Measurements from ENCODE around the gene CDYL.
A peak's percentile ranks its signal among the peaks of the same experiment; 100 is the strongest.

The CDYL gene

DNA sequence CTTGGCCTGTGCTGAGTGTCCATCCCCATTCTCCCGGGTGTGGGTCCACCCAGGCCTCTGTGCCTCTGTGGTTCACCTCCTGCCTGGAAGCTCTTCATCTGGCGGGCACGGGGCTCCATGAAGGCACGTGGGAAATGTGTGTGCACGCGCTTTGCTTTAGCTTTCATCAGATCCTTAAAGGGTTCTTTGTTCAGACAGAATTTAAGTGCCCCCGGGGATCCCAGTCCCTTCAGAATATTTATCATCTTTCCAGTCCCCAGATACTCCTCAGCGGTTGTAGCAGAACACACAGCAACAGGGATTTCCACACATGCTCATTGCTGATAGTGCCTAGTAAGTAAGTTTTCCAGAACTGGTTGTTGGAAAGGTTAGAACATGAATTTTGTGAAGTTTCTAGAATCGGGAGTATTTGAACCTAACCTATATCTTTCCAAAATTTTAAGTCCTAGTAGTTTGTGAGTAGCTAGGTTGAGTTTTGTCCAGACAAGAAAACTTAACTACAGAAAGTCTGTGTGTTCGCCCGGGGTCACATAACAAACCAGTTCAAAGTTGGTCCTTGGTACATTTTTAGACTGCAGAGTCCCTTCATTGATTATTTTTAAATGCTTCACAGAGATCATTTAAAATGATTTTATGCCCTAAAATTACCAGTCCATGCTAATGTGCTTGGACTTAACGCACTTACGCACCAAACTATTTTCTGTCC lies 159.9 kb downstream of the CDYL start:
- no peak for DNase-seq (ENCODE audit: low spot score)

DNA sequence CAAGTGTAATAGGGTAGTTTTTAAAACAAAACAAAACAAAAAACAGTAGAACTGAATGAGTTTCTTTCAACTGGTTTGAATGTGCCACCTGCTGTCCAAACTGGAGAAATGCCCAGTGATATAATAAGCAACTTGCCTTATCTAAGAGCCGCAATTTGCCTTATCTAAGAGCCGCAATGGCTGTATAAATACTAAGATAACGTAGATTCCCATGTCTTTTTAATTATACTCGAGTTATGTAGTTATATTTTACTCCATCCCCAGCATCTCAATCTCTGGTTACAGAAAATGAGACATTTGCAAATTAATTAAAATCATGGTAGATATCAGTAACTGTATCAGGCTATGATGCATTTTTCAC lies 160.5 kb downstream of the CDYL start:
- peak; percentile 42 for DNase-seq (ENCODE audit: low spot score)

DNA sequence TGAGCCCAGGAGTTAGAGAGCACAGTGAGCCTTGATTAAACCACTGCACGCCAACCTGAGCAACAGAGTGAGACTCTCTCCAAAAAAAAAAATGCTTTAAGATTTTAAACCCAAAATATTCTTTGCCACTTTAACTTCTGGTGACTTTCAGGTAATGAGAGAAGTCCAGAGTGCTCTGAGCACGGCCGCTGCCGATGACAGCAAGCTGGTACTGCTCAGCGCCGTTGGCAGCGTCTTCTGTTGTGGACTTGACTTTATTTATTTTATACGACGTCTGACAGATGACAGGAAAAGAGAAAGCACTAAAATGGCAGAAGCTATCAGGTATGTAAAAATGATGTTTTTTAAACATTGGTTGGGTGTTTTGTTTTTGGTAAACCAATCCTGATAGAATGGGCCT lies 161.2 kb downstream of the CDYL start:
- no peak for DNase-seq (ENCODE audit: low spot score)

DNA sequence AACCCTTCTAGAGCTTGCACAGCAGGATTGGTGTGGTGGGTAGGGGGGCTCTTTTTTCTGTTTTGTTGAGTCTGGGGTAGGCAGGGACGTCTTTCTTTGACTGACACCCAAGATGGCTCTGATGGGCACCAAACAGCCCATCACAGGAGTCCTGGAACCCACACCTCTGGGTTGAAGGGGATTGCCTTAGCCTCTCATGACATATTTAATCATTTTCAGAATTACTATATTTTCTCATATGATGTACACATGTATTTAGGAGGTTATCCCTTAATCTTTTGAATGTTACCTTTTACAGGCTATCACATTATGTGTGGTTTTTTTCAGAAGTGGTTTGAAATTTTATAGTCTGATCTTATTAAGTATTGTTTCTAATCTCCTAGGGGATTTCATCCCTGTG lies 163.0 kb downstream of the CDYL start:
- DNase-seq (ENCODE audit: low spot score) = no peak

DNA sequence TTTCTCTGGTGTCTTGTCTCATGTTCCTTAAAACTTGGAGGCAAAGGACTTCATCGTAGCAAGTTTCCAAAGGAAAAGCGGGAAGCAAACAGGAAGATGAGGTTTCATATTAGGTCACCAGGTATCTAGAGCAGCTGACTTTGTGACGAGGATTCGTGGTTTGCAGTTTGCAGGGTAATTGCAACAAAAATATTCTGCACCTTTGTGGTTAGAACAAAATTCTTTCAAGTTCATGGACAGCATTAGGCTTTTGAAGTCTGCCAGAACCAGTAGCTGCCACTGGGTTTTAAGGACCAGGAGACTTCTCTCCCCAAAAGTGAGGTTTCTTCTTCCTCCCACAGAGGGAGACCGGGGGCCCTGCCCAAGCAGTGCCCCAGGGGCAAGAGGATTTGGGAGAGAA lies 164.2 kb downstream of the CDYL start:
- no peak for DNase-seq (ENCODE audit: low spot score)

DNA sequence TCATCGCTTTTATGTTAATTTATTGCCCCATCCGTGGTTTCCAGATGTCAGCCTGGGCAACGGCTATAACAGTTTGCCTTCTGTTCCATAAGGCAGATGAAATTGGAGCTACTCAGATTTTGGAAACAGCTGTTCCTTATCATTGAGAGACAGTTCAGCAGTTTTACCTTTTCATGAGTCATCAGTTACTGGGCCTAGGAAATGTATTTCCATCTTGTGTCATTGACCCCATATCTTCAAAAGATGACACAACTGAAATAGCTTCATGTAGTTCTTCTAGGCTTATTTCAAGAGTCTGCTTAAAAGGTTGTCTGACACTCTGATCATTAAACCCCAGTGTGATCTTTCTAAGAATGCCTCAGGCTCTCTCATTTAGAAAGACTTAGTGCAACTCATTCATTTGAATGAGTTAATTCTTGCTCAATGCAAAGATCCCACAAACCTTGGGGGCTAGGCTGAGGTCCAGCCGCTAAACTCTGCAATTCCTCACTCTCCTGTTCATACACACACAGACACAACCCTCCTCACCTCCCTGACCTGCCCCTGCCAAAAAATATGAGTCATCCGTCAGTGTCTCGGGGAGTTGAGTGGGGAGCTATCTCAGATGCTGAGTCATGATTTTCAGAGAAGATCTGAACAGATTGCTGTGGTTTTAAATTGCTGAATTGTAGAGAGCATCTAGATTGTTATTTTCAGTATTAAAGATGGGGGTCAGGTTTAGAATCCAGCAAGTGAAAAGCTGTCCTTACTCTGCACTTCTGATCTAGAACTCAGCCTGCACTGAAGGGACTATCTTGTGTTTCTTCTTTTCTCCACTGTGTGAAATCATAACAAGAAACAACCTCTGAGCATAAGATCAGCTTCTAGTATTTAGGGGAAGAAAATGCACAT lies 165.8 kb downstream of the CDYL start:
- DNase-seq (ENCODE audit: low spot score) = peak; percentile 23

DNA sequence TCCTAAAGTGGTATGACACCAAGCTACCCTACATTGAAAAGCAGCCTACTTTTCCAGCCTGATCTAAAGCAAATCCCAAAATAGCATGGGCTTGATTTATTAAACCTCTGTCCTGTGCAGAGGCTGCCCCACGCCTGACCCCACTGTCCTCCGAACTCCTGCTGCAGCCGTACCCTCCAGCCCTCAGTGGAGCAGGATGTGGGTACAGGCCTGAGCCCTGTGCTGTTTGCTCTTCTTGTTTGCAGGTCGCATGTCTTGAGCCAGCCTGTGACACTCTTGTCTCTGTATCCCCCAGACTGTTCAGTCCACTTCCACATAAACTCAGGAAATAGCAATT lies 166.4 kb downstream of the CDYL start:
- DNase-seq (ENCODE audit: low spot score) = no peak

DNA sequence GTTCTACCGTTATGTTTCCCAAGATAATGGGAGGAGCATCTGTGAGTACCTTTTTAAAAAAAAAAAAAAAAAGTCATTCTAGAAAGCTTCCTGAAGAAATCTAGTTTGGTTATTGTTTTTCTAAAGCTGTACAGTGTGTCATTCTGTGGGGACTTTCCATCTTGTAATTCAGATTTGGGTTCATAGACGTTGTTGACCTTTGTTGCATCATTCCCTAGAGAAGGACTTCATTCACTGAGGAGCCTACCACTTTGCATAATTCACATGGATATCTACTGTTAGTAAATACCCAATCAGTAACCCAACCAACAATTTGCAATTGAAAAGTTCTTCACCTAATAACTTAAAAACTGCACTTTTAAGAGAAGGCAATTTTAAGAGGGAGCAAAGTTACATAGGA lies 167.5 kb downstream of the CDYL start:
- peak; percentile 34 for DNase-seq (ENCODE audit: low spot score)

DNA sequence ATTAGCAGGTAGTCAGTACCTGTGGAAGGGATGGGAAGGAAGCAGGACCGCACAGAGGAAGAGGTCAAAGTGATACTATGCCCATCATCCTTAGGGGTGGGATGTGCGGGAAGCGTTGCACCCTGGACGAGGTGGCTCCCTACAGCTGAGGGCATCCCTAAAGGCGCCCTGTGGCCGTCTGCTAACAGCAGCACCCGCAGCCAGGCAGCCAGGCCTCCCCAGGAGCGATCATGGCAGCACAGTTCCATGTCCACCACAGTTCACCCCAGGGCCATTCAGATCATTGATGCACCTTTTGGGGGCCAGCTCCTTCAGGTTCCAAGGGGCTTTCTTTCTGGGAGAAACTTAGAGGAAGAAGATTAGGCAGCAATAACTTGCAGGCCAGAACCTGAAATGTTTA lies 168.1 kb downstream of the CDYL start:
- no peak for DNase-seq (ENCODE audit: low spot score)

DNA sequence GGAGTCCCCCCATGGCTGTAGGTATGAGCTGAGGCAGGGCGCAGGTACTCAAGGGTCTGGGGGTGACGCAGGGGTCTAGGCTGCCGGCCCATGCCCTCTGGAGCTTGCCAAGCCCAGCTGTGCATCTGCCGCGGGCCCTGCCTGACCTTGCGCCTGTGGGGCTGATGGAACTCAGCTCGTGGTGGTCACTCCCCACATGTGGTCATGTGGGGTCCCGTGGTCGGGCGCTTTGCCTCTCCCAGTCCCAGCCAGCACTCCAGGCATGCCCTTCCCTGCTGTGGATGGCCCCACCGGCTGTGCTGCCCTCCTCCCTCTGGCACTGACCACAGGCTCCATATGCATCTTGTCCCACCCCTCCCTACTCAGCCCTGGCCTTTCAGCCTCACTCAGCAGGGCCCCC lies 170.3 kb downstream of the CDYL start:
- DNase-seq (ENCODE audit: low spot score) = no peak

DNA sequence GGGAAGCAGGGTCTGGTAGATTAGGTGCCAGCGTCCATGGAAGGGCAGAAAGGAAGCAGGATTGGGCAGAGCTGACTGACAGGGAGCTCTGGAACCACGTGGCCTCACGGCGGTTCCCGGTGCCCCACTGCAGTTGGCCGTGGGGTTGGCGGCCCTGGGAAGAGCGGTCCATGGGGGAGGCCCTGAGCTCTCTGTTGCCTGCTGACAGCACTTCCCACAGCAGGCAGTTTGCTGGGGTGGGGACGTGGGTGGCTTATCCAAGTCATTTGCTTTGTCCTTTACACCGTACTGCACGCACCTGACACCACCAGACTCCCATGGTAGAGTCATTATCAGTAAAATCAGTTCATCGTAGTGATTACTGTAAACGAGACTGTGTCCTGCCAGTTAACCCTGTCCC lies 171.5 kb downstream of the CDYL start:
- no peak for DNase-seq (ENCODE audit: low spot score)

DNA sequence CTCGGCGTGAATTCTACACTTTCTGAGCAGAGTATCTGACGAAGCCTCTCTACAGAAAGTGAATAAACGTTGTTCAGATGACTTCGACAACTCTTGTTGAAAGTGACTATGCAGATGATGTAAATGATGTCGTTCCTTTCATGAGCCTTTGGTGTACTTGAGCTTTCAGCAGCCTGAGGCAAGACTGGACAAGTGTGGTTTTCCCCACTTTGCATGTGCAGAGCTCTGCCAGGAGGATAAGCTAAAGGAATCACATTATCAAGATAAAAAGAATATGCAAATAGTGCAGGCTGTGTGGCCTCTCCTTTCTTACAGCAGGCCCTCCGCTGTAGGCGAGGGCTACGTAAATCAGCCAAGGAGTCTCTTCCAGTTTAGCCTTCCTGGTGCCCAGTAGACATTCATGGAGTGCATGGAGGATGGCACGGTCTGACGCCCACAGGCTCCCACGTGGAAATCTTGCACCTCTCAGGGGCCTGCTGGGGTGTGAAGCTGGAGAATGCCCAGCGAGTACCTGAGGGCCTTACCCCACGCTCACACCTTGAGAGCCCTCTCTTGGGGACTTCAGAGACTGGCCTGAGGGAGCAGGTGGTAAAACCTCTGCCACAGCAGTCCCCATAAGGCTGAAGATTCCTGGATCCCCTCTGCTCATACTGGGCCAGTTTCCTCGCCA lies 172.7 kb downstream of the CDYL start:
- no peak for DNase-seq (ENCODE audit: low spot score)

DNA sequence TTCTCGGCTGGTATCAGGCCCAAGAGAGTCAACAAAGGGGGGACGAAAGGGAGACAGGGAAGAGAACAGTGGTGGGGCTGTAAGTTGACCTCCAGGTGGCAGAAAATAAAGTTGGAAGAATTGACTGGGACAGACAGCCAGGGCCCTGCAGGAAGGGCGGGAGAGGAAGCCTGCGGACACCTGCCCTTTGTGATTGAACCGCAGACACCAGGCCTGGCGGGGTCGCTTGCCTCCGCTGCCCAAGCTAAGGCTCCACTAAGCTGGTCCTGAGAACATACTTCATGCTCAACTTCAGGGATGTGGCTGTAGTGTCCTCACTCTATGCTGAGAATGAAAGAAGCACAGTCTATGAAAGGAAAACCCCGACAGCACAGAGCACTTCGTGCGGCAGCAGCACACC lies 173.9 kb downstream of the CDYL start:
- DNase-seq (ENCODE audit: low spot score) = no peak

DNA sequence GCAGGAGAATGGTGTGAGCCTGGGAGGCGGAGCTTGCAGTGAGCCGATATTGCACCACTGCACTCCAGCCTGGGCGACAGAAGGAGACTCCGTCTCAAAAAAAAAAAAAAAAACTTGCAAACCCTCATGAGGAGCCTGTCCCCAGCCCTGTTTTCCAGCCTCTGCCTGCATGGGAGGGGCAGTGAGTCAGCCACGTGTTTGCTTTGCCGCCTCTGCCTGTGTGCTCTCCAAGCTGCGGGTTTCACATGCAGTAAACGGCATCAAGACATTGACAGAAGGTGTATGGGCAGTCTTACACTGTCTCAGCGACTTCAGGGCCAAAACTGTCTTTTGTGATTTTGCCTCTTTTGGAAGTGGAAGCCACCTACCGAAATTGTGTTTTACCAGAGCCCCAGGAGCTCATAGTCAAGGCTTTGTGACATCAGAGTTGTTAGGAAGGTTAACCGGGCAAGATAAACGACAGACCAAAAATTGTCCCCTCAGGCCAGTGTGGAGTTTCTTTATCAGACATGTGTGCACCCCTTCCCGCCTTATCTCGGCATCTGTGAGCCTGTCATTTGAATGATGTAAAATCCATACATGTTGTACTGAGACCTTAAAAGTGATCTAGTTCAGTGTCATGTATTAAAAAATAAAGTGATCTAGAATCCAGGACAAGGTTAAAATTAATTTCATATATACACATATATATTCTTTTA lies 174.8 kb downstream of the CDYL start:
- DNase-seq (ENCODE audit: low spot score) = no peak

DNA sequence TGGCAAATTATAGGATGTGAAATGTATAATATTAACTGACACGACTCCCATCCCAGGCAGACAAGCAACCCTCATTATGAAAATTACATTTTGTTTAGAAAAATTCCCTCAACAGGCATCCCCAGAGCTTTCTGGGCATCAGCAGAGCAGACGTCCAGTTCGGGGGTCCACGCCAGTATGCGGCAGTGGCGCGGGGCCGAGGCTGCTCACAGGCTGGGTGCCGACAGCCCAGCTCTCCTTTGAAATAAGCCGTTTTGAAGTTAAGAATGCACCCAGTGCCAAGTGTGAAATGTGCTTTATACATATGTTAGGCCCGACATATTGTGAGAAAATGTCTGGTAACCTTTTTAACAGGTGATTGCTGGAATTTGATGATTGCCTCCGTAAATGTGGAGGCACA lies 177.2 kb downstream of the CDYL start:
- DNase-seq (ENCODE audit: low spot score) = no peak

DNA sequence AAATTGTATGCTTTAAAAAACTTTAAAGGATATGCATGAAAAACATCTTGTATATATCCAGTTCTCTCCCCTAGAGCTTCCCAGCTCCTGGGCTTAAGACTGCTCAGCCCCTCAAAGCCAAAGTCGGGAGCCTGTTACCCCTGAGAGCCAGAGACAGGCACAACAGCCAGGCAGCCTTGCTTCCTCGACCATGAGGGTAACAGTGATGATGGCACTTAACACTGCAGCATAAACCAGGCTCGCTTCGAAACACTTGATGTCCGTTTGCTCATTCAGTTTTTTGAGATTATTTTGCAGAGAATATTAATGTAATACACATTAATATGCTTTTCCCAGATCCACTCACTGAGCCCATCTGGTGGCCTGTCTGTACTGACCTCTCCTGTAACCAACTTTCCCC lies 180.4 kb downstream of the CDYL start:
- DNase-seq (ENCODE audit: low spot score) = no peak

DNA sequence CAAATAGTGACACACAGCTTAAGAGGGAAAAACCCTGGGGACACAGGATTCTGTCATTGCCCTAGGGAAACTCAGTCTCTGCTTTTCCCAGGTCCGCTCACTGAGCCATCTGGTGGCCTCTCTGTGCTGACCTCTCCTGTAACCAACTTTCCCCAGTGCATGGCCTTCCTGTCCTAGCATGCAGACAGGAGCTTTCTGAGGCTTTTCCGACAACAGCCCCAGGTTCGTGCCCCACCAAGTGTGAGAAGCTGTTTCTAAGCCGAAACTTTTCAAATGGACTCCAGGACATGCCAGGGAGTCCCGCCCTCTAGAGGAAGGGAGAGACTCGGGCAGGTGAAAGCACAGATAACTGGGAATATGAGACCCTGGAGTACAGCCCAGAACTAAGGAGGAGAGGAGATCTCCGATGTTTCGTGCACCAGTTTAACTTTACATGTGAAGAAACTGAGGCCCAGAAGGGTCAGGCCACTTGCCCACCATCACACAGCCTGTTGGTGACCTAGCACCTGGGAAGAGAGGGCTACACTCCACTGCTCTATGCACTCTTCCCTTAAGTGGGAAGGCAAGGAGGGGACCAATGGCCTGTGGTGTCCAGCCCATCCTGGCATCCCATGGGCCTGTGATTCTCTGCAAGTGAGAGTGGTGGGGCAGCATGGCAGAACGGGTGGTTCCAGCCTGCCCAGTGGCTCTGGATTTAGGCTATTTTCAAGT lies 181.5 kb downstream of the CDYL start:
- peak; percentile 43 for DNase-seq (ENCODE audit: low spot score)

DNA sequence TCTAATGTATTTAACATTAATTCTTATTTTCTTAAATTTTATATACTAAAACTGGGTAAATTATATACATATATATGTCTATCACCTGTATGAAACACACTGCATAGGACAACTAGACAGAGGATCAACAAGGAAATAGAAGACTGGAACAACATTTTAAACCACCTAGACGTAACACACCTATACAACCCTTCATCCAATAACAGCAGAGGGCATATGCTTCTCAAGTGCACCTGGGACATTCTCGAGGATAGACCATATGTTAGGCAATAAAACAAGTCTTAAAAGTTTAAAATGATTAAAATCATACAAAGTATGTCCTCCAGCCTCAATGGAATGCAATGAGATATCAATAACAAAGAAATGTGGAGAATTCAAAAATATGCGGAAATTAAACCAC lies 182.4 kb downstream of the CDYL start:
- DNase-seq (ENCODE audit: low spot score) = no peak

DNA sequence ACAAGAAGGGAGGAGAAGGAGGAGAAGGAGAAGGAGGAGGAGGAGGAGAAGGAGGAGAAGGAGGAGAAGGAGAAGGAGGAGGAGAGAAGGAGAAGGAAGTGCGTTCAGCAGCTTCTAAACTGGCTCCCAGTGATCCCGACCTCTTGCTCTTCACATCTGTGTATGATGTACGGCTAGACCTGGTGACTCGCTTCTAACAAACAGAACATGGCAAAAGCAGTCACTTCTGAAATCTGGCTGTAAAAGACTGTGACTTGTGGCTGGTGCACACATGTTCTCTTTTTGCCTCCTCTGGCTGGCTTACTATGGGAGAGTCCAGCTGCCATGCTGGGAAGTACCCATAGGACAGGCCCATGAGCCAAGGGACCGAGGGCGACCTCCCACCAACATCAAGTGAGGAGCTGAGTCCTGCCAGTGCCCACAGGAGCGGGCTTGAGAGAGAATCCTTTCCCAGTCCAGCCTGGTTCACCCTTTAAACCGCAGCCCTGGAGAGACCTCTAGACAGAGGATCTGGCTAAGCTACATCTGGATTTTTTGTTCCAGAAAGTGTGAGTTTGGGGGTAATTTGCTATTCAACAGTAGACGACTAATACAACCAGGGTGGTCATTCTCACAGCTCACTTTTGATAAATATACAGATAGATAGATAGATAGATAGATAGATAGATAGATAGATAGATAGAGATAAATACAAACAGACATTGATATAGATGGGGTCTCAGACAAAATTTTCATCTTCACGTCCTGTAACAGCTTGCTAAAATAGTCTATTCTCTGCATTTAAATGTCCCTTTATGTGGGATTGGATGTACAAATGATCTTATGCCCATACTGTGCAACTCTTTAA lies 185.3 kb downstream of the CDYL start:
- DNase-seq (ENCODE audit: low spot score) = no peak

DNA sequence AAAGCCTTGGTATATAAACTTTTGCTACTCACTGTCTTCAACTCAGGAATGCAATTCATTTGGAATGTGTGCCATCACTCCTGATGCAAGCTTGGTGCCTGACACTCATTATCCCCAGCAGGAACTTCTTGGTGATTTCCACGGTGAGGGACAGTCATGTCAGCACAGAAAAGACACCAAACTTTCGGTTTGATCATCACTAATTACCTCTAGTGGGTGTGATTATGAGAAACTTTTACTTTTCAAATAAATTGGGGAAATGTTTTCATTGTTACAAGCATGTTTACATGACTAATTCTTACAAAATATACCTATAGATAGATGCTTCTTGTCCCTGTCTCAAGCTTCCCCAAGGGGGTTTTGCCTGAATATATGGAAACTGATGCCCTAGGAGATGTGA lies 186.7 kb downstream of the CDYL start:
- DNase-seq (ENCODE audit: low spot score) = no peak

Data from HuH-7 (cell line).